ENCODE measurements around the gene ATP5PO. TPM values are rescaled to one million over a fixed set of nuclear protein-coding genes. Genes with fewer than 3 reads are reported as not detected.
A peak's percentile ranks its signal among the peaks of the same experiment; 100 is the strongest.

Gene ATP5PO
- total RNA-seq, 1 experiment from 2014 or later: 264 TPM

- no peak for DNase-seq (ENCODE audit: low spot score)
- Mint-ChIP-seq H3K4me1 (peaks cover 36% of the 10 kb centered on the region), H3K27me3 (ENCODE audit: low read depth) (no peaks in the 10 kb centered on the region), H3K4me3 (no peak overlapping the region), H3K36me3 (no peaks in the 10 kb centered on the region), H3K9me3 (no peaks in the 10 kb centered on the region), H3K27ac (no peak overlapping the region)
- ChIA-PET CTCF (interaction anchor here (1.0 kb wide), 1 partner anchor 27 kb away, joined by 3 read pairs; no protein-coding TSS in a partner anchor), POLR2A (no interaction called here)
- TF ChIP-seq GABPB1 (CRISPR knock-in tag; IDR thresholded peaks at IDR 0.05) (no peak), OVOL2 (CRISPR knock-in tag; IDR thresholded peaks at IDR 0.05; ENCODE audit: borderline replicate concordance) (no peak), ESRRA (CRISPR knock-in tag; IDR thresholded peaks at IDR 0.05; ENCODE audit: borderline replicate concordance) (no peak), ZNF512 (CRISPR knock-in tag; IDR thresholded peaks at IDR 0.05; ENCODE audit: borderline replicate concordance) (no peak), USF1 (CRISPR knock-in tag; IDR thresholded peaks at IDR 0.05) (no peak), HMGA2 (CRISPR knock-in tag; IDR thresholded peaks at IDR 0.05) (peak; percentile 95; the same call in 1 of the 2 replicates), CREM (CRISPR knock-in tag; IDR thresholded peaks at IDR 0.05) (no peak)
- TF ChIP-seq, protein P1, sequence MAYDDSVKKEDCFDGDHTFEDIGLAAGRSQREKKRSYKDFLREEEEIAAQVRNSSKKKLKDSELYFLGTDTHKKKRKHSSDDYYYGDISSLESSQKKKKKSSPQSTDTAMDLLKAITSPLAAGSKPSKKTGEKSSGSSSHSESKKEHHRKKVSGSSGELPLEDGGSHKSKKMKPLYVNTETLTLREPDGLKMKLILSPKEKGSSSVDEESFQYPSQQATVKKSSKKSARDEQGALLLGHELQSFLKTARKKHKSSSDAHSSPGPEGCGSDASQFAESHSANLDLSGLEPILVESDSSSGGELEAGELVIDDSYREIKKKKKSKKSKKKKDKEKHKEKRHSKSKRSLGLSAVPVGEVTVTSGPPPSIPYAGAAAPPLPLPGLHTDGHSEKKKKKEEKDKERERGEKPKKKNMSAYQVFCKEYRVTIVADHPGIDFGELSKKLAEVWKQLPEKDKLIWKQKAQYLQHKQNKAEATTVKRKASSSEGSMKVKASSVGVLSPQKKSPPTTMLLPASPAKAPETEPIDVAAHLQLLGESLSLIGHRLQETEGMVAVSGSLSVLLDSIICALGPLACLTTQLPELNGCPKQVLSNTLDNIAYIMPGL (CRISPR knock-in tag; IDR thresholded peaks at IDR 0.05): no peak
- no peak for ATAC-seq
These were observed 35.0 kb upstream of the ATP5PO start for GRCh38 chr21:33950431-33951079.

DNA sequence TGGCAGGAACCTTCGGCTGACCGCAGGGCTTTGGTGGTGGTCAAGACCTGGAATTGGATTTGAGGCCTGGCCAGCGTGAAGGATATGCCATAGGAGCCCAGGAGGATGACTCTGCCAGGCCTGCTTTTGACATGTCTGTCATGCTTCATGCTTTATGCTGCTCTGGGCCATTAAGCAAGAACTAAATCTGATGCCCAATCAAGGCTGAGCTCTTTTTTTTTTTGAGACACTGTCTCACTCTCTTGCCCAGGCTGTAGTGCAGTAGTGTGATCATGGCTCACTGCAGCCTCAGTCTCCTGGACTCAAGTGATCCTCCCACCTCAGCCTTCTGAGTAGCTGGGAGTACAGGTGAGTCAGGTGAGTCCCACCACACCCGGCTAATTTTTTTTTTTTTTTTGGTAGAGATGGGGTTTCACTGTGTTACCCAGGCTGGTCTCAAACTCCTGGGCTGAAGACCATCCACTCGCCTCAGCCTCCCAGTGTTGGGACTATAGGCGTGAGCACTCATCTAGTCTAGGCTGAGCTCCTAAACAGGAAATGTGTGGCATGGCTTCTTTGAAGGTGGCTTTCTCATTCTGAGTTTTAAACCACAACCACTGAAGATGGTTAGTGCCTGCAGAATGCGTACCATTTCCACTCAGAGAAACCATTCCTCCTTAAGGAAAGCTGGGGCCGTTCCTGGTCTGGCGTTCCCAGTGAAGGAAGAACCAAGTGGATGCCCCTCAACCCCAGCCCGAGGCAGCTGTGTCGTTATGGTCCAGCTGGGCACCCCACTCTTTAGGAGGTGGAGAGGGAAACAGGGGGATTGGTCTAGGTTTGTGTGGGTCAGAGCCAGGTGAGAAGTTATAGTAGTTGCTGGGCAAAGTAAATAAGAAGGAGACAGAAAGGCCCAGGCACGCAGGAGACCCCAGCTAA lies 34.2 kb upstream of the ATP5PO start:
- ATAC-seq: no peak
- TF ChIP-seq, protein P2, sequence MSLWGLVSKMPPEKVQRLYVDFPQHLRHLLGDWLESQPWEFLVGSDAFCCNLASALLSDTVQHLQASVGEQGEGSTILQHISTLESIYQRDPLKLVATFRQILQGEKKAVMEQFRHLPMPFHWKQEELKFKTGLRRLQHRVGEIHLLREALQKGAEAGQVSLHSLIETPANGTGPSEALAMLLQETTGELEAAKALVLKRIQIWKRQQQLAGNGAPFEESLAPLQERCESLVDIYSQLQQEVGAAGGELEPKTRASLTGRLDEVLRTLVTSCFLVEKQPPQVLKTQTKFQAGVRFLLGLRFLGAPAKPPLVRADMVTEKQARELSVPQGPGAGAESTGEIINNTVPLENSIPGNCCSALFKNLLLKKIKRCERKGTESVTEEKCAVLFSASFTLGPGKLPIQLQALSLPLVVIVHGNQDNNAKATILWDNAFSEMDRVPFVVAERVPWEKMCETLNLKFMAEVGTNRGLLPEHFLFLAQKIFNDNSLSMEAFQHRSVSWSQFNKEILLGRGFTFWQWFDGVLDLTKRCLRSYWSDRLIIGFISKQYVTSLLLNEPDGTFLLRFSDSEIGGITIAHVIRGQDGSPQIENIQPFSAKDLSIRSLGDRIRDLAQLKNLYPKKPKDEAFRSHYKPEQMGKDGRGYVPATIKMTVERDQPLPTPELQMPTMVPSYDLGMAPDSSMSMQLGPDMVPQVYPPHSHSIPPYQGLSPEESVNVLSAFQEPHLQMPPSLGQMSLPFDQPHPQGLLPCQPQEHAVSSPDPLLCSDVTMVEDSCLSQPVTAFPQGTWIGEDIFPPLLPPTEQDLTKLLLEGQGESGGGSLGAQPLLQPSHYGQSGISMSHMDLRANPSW (CRISPR knock-in tag; conservative IDR thresholded peaks at IDR 0.05; ENCODE audit: low read depth): no peak
- TF ChIP-seq E2F5 (CRISPR knock-in tag; IDR thresholded peaks at IDR 0.05): no peak
- TF ChIP-seq, protein P3, sequence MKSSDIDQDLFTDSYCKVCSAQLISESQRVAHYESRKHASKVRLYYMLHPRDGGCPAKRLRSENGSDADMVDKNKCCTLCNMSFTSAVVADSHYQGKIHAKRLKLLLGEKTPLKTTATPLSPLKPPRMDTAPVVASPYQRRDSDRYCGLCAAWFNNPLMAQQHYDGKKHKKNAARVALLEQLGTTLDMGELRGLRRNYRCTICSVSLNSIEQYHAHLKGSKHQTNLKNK (CRISPR knock-in tag; IDR thresholded peaks at IDR 0.05): no peak
- TF ChIP-seq, protein P1 (CRISPR knock-in tag; IDR thresholded peaks at IDR 0.05): no peak
- TF ChIP-seq NFE2L1 (CRISPR knock-in tag; IDR thresholded peaks at IDR 0.05): no peak
- TF ChIP-seq SMAD3 (CRISPR knock-in tag; IDR thresholded peaks at IDR 0.05; ENCODE audit: borderline replicate concordance): no peak
- no peak for TF ChIP-seq ZSCAN18 (CRISPR knock-in tag; IDR thresholded peaks at IDR 0.05)
- no peak for TF ChIP-seq ZNF121 (CRISPR knock-in tag; IDR thresholded peaks at IDR 0.05)
- no peak for TF ChIP-seq TEAD4 (CRISPR knock-in tag; IDR thresholded peaks at IDR 0.05)
- TF ChIP-seq, protein P4, sequence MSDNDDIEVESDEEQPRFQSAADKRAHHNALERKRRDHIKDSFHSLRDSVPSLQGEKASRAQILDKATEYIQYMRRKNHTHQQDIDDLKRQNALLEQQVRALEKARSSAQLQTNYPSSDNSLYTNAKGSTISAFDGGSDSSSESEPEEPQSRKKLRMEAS (CRISPR knock-in tag; IDR thresholded peaks at IDR 0.05): no peak
- TF ChIP-seq ZNF232 (CRISPR knock-in tag; IDR thresholded peaks at IDR 0.05): no peak
- TF ChIP-seq E2F1 (CRISPR knock-in tag; IDR thresholded peaks at IDR 0.05): no peak

More for the DNA sequence above, 34.2 kb upstream of the ATP5PO start:
- peaks cover 36% of the 10 kb centered on the region for H3K4me1 Mint-ChIP-seq
- H3K27ac Mint-ChIP-seq: no peak overlapping the region
- H3K27me3 Mint-ChIP-seq (ENCODE audit: low read depth): no peaks in the 10 kb centered on the region
- no peak overlapping the region for H3K4me3 Mint-ChIP-seq
- ChIA-PET POLR2A (no interaction called here), CTCF (interaction anchor here (0.6 to 1.6 kb wide), 3 partner anchors 26 to 142 kb away, joined by 3 to 4 read pairs (median 3); no protein-coding TSS in a partner anchor)
- peaks cover 4% of the 10 kb centered on the region for H3K36me3 Mint-ChIP-seq
- H3K9me3 Mint-ChIP-seq: peaks cover 4% of the 10 kb centered on the region
- no peak for DNase-seq (ENCODE audit: low spot score)

Measured in WTC11 (cell line).